RKO (cell line): ENCODE data around the gene LDLRAD1.
"Not testable (repeated sequence)": the region's sequence is repeated elsewhere in the genome, so short reads cannot be mapped to it uniquely, and the experiment has no call there.

ENCODE experiments used
- DNase-seq: peaks from one replicate; pipeline ENCODE4 v3.0.0-alpha.2; 2016; ENCODE audit warnings: low spot score

LDLRAD1 gene

GRCh38 chr1:54016343-54017282 is 1.4 kb downstream of the LDLRAD1 start:
- no peak for DNase-seq

GRCh38 chr1:54014009-54014629 is 3.9 kb downstream of the LDLRAD1 start:
- DNase-seq = no peak

GRCh38 chr1:54013393-54014008 is 4.5 kb downstream of the LDLRAD1 start:
- no peak for DNase-seq

- no peak for DNase-seq
These were observed 5.1 kb downstream of the LDLRAD1 start for GRCh38 chr1:54012863-54013262.

- DNase-seq = no peak
These were observed 6.0 kb downstream of the LDLRAD1 start for GRCh38 chr1:54012008-54012325.

- no peak for DNase-seq
These were observed 6.5 kb downstream of the LDLRAD1 start for GRCh38 chr1:54011316-54012007.

- DNase-seq = no peak
These were observed 7.4 kb downstream of the LDLRAD1 start for GRCh38 chr1:54010415-54011117.

GRCh38 chr1:54009406-54009805 is 8.6 kb downstream of the LDLRAD1 start:
- DNase-seq = no peak

GRCh38 chr1:54008876-54009275 is 9.1 kb downstream of the LDLRAD1 start:
- no peak for DNase-seq

- DNase-seq = no peak
These were observed 10.4 kb downstream of the LDLRAD1 start for GRCh38 chr1:54007613-54008012.

- no peak for DNase-seq
These were observed 11.5 kb downstream of the LDLRAD1 start for GRCh38 chr1:54006508-54006907.

GRCh38 chr1:54004481-54005049 is 13.4 kb downstream of the LDLRAD1 start:
- DNase-seq = no peak

GRCh38 chr1:54003750-54004480 is 14.1 kb downstream of the LDLRAD1 start:
- not testable (repeated sequence) for DNase-seq

- DNase-seq = no peak
These were observed 14.7 kb downstream of the LDLRAD1 start for GRCh38 chr1:54003249-54003646.

- no peak for DNase-seq
These were observed 15.3 kb downstream of the LDLRAD1 start for GRCh38 chr1:54002544-54003248.

GRCh38 chr1:54001591-54001990 is 16.4 kb downstream of the LDLRAD1 start:
- no peak for DNase-seq

GRCh38 chr1:53999920-54000319 is 18.1 kb downstream of the LDLRAD1 start:
- DNase-seq = no peak

- no peak for DNase-seq
These were observed 19.8 kb downstream of the LDLRAD1 start for GRCh38 chr1:53998223-53998622.

- no peak for DNase-seq
These were observed 22.3 kb downstream of the LDLRAD1 start for GRCh38 chr1:53995683-53996082.

GRCh38 chr1:53994516-53994915 is 23.5 kb downstream of the LDLRAD1 start:
- DNase-seq = not testable (repeated sequence)
